Placental epithelial cell (primary cell): ENCODE results near the gene ANKRD60. TPM values are rescaled to one million over a fixed set of nuclear protein-coding genes. Genes with fewer than 3 reads are reported as not detected.

Source experiments
- total RNA-seq: library from RNA; depleted of rRNA; stranded (reverse); fragments of >200 nt; gene quantifications from 2 replicates; pipeline ENCODE4 v1.2.3, GENCODE V29; 2012

Gene ANKRD60
- total RNA-seq, result not detected in 2 replicates

GRCh38 chr20:58228484-58229197 is at the start of gene ANKRD60:
ANKRD60 (minus strand) TSS chr20:58228653; CDS start chr20:58228653, 0 bp downstream.

Other genes with a start within 250 kb of the ANKRD60 start
- 24.7 and 30.4 TPM in 2 replicates for gene RAB22A, start 81.1 kb upstream of the ANKRD60 start, total RNA-seq
- 14.4 and 16.9 TPM in 2 replicates for gene VAPB, start 160.6 kb upstream of the ANKRD60 start, total RNA-seq